Activated CD4-positive, alpha-beta T cell treated with anti-CD3 and anti-CD28 coated beads for 48 hours (primary cell): ENCODE measurements around the gene DAPK3.
"Not testable (repeated sequence)": the region's sequence is repeated elsewhere in the genome, so short reads cannot be mapped to it uniquely, and the experiment has no call there.

Experiments used
- DNase-seq: peaks from one replicate; pipeline ENCODE4 v3.0.0-alpha.2; 2020

Gene DAPK3

DNA sequence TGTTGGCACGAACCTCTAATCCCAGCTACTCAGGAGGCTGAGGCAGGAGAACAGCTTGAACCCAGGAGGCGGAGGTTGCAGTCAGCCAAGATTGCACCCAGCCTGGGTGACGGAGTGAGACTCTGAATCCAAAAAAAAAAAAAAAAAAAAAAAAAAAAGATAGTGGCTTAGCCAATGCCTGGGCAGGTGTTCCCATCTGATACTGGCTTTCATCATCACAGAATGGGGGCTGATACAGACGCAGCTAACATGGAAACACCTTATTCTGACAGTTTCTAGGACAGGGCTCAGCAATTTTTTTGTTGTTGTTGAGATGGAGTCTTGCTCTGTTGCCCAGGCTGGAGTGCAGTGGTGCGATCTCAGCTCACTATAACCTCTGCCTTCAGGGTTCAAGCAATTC is 29.9 kb upstream of the DAPK3 start:
- DNase-seq: not testable (repeated sequence)

DNA sequence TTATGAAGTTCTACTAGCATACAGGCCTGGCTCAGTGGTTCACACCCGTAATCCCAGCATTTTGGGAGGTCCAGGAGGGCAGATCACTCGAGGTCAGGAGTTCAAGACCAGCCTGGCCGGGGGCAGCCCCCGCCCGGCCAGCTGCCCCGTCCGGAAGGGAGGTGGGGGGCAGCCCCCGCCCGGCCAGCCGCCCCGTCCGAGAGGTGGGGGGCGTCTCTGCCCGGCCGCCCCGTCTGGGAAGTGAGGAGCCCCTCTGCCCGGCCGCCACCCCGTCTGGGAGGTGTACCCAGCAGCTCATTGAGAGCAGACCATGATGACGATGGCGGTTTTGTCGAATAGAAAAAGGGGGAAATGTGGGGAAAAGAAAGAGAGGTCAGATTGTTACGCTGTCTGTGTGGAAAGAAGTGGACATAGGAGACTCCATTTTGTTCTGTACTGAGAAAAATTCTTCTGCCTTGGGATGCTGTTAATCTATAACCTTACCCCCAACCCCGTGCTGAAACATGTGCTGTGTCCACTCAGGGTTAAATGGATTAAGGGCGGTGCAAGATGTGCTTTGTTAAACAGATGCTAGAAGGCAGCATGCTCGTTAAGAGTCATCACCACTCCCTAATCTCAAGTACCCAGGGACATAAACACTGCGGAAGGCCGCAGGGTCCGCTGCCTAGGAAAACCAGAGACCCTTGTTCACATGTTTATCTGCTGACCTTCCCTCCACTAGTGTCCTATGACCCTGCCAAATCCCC is 27.9 kb upstream of the DAPK3 start:
- DNase-seq: not testable (repeated sequence)

DNA sequence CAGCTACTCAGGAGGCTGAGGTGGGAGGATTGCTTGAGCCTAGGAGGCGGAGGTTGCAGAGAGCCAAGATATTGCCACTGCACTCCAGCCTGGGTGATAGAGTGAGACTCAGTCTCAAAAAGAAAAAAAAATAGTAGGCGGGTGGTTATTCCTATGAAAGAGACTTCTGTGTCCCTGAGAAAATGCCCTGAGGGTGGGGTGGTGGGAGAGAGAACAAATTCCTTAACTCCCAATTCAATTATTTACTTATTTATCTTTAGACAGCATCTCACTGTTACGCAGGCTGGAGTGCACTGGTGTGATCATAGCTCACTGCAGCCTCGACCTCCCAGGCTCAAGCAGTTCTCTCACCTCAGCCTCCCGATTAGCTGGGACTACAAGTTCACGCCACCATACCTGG is 24.7 kb upstream of the DAPK3 start:
- DNase-seq: no peak

DNA sequence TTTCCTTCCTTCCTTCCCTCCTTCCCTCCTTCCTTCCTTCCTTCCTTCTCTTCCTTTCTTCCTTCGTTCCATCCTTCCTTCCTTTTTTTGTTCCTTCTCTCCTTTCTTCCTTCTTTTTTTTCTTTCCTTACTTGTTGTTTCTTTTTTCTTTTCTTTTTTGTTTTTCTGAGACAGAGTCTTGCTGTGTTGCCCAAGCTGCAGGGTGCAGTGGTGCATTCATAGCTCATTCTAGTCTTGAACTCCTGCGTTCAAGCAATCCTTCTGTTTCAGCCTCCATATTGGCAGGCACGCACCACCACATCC is 19.9 kb upstream of the DAPK3 start:
- no peak for DNase-seq

DNA sequence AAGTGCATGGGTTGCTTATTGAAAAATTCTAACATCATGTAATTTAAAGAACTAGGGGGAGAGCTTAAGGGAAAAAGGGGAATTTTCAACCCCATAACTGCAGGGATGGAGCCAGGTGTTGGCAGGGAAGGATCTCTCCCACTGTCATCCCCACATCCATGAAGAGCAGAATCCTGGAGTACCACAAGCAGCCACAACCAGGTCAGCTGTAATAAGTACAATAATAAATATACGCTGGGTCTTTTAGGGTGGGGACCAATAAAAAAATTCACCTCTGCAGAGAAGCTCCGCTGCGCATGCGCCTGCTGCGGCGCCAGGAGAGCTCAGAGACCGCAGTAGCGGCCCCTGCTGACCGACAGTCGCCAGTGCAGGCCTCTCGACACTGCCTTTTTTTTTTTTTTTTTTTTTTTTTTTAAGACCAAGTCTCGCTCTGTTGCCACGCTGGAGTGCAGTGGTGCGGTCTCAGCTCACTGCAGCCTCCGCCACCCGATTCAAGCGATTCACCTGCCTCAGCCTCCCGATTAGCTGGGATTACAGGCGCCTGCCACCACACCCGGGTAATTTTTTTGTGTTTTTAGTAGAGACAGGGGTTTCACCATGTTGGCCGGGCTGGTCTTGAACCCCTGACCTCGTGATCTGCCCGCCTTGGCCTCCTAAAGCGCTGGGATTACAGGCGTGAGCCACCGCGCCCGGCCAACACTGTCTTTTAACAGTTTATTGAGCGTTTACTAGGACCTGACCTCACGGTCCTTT is 16.9 kb upstream of the DAPK3 start:
- peak; percentile 93 for DNase-seq

DNA sequence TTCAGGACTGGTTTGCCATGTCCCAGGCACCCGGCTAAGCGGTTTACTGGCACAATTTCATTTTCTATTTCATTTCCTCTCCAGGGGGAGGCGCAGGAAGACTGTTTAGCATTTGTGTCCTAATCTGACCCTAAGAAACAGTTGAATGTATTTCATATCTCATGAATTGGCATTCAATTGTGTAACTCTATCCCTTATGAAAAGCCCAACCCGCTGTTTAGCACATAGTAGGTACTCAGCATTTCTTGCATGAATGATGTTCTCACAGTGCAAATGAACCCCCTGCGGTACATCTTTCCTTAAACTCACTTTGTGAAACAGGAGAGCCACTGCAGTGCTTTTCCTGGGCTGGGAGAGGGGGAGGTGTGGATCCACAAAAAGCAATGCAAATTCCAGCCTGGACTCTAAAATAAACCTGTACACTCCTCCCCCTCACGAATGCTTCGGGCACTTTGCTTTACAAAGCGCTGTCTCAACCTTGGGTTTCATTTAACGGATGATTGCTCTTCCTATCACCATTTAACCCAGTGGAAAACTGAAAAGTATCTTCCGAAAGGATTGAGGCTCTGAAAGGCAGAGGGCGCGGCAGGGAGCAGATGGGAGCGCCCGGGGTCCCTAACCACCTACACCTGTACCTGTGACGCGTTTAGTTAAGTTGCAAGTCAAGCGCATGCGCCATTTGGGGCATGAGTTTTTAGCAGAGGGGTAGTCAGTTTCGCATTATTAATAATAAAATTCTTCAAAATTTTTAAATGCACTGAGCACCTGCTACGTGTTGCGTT is 15.6 kb upstream of the DAPK3 start:
- peak; percentile 66 for DNase-seq

DNA sequence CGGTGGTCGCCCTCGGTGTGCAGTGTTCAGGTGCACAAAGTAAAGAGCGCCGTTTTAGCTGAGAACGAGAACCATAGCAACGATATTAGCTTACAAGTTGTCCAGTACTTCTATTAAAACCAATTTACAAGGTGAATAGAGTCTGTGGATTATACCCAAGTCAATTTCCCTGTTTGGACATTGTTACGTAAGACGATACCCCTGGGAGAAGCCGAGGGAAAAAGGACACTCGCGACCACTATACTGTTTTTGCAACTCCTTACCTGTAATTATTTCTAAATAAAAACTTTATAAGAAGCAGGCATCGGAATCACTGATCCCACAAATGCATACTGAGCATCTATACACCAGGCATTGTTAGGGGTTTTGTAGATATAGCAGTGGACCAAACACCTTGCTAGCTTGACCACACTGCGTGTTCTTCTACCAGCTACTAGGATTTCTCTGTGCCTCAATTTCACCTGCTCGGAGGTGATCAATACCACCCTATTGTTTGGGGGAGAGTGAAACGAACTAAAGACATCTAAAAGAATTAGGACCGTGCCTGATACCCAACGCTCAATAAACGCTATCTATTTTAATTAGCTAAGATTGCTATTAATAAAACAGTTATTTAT is 14.9 kb upstream of the DAPK3 start:
- DNase-seq: no peak

DNA sequence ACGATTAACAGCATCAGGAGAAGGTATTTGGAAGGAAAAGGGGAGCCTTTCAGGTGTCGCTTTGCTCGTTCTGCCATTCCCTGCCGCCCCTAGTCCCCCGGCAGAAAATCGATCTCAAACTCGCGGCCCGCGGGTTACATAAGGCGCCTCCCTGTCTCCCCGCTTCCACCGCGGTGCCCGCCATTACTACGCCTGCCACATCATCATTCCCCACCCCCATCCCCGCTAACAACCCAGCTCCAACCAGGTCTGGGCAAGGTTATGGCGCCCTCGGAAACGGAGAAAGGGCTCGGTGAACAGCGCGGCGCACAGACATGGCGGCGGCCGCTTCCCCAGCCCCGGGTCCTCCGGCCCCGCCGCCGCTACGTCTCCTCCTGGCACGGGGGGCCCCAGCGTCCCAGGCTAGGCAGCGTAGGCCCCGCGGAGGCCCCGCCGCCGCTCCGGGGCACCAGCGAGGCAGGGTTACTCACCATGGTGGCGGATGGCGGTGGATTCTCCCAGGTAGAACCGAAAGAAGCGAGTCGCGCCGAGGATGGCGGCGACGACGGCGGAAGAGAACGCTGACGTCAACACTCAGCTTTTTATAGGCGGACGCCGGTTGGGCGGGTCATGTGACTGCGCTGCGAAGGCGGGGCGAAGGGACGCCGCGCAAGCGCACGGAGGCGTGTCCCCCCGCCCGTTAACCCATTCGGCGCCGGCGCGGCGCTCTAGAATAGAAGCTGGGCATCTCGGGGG is 14.2 kb upstream of the DAPK3 start, which contains the start of gene EEF2:
Gene EEF2 (minus strand): TSS at position 556 of the 735 bp plus-strand sequence. CDS start 83 bp downstream, at position 473.
- DNase-seq: peak; percentile 93

DNA sequence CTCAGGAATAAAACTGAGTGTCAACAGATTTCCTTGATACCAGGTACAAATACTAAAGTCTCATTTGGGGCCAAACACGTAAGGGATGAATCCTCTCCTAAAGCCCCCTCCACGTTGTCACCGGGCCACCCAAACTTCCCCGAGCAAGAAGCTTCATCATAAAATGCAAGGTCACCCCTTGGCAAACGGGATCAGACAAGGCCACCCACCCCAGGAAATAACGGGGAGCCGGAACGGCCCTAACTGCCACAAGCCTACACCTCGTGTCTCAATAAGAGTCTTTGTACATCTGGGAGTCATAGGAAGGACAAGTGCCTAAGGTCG is 13.6 kb upstream of the DAPK3 start:
- DNase-seq: peak; percentile 21

DNA sequence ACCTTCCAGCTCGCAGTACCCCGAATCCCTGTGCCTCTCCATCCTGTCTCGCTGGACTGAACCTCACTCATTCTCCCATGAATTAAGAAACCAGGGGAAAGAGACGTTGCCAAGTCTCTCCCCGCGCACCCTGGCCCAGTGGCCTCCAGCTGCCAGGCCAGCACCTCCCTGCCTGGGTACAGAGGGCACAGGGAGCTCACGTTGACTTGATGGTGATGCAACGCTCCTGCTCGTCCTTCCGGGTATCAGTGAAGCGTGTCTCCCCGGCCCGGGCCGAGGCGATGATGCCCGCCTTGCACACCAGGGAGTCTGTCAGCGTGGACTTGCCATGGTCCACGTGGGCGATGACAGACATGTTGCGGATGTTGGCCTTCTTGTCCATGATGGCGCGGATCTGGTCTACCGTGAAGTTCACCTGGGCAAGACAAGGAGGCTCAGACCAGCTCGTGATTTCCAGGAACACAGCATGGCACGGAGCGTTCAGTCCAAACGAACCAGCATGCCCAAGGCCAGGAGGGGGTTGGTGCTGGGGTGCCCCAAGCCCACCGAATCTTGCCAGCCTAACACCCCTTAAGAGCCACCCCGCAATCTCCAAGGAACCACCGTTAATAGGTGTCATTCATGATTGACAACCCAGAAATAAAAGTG is 13.2 kb upstream of the DAPK3 start:
- DNase-seq: peak; percentile 49

DNA sequence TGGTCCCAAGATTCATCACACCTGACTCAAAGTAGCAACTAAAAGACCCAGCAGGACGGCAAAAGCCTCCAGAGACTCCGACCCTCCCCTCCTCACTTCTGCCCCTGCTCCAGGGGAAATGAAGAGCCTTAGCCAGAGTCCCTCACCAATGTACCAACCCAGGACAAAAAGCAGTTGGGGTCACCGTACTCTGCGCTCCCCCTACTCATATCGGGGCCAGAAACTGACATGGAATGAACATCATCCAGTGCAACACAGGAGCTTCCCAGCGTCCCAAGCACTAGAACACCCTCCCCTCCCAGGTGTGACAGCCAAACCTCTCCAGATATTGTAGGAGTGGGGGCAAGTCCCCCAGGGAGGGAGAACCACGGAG is 12.6 kb upstream of the DAPK3 start:
- no peak for DNase-seq

DNA sequence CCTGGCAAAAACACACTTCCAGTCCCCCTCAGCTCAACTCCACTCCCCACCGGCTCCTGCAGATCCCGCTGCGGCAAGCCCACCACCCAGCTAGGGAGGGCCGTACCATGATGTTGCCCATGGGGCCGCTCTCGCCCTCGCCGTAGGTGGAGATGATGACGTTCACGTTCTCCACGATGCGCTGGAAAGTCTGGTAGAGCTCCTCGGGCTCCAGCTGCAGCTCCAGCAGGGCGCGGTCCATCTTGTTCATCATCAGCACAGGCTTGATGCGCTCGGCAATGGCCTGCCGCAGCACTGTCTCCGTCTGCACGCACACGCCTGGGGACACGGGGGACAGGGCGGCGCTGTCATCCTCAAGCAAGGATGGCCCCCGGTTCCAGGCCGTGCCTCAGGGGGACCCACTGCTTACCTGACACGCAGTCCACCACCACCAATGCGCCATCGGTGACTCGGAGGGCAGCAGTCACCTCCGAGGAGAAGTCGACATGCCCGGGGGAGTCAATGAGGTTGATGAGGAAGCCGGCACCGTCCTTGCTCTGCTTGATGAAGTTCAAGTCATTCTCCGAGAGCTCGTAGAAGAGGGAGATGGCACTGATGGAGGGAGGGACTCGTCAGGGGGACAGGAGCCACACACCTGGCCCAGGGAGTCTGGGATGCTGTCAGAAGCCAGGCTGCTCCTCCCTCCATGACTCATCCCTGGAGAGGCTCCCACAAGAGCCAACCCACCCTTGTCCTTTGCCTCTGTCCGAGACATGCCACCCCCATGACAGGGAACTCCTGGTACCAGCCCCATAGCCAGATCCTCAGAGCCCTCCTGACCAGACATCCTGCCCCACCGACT is 12.0 kb upstream of the DAPK3 start:
- DNase-seq: peak; percentile 27

DNA sequence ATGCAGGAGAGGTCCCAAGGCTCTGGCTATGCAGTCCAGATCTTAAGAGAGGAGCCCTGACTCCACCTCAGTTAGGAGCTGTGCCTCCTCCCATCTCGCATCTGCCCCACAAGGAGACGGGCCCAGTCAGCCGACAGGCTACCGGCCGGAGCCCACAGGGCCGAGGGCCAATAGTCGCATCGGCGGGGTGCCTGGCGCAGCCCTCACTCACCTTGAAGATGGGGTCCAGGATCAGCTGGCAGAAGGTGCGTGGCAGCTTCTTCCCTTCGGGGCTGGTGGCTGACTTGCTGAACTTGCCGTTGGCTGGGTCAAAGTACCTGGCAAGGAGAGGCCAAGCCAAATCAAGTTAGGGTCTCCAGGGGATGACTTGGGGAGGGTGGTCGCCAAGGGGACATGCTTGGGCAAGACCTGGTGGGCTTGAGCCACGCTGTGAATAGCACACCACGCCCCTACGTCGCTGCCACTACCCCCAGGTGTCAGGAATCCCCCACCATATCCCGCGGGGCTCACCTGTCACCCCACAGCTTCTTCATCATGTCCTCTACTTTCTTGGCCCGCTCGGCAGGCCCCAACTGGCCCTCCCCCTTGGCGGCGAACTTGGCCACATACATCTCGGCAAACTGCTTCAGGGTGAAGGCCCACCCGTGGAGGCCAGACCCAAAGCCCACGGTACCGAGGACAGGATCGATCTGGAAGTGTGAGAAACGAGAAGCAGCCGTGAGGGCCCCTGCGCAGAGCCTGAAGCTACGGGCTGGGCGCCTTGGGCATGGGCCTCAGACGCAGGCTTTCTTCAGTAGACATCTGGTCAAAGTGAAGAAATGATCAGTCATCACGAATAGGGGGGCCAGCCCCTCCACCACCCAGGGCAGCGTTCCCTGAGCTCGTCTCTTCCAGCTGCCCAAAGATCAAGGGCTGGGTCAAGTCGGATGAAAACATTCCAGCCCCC is 11.1 kb upstream of the DAPK3 start:
- no peak for DNase-seq

DNA sequence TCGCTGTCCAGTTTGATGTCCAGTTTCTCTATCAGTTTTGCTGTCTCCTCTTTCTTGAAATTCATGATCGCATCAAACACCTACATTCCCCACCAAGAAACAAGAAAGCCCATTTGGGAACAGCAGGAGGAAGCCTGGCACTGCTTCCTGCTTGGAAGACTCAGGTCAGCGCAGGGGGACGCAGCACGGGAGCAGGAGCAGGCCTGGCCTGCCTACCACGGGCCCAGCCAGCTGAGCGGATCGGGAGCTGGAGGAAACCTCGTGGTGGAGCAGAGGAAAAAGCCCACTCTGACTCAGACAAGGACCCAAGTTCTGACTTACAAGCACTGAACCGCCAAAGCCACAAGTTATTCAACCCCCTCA is 10.5 kb upstream of the DAPK3 start:
- DNase-seq: no peak

DNA sequence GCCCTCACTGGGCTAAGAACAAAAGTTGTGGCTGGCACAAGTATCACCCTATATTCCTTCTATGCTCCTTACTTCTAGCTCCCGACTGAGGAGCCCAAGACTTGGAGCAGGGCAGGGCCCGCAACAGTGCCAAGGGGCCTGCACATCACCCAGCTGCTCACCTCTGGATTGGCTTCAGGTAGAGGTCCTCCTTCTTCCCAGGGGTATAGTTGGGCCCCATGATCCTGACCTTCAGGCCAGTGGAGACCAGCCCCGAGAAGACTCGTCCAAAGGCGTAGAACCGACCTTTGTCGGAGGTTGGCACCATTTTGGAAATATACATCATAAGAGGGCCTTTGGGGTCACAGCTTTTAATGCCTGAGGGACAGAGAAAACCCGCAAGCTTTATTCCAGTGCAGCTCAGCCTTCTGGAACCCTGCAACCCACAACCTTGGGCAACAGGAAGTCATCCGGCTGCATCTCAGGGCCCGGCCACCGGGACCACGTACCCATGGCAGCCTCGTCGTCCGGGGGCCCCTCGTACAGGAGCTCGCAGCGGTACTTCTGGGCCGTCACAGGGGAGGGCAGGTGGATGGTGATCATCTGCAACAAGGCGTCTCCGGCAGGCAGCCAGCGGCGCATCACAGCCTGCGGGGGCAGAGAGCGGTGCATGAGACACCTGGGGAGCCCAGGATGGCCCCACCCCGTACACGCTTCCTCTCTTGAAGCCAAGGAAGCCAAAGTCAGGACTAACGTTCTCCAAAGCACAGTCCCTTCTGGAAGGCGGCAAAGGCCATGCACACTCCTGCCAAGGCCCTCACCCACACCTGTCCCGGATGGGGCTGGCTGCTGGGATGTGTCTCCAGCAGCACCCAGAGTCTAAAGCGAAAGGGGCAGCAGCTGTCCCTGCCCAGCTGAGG is 9.7 kb upstream of the DAPK3 start:
- DNase-seq: no peak

DNA sequence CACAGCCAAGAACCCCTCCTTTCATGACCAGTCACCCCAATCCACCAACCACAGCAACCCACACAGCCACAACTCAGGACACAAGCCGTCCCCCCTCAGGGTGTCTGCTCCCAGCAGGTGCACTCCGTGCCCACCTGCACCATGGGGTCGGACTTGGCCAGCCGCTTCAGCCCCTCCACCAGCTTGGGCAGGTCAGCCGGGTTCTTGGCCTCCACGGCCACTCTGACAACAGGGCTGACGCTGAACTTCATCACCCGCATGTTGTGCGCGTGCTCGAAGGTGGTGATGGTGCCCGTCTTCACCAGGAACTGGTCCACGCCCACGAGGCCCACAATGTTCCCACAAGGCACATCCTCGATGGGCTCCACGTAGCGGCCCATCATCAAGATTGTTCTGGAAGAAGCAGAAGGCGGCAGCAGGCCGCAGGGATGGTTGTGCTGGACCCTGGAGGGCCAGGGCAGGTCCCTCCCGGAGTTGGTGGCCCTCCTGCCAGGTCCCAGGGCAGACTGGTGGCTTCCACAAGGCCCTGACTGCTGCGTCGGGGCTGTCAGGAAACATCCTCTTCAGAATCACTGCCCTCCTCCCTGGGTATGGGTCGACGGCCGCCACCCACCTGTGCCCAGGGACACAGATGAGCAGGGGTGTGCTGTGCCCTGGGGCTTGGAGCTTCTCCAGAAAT is 8.9 kb upstream of the DAPK3 start:
- DNase-seq: peak; percentile 21

DNA sequence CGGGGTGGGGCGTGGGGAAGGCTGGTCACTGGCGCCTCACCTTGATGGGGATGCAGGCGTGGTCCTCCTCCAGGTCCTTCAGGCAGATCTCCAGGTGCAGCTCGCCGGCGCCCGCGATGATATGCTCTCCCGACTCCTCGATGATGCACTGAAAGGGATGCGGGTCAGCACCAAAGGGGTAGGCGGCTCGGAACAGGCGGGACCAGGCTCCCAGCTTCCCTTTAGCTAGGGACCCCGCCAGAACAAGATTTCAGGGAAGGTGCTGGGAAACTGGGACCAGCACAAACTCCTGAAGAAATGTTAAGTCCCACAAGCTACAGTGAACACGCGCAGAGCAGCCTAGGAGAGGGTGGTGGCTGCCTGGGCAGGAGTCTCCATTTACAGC is 8.4 kb upstream of the DAPK3 start:
- peak; percentile 22 for DNase-seq

DNA sequence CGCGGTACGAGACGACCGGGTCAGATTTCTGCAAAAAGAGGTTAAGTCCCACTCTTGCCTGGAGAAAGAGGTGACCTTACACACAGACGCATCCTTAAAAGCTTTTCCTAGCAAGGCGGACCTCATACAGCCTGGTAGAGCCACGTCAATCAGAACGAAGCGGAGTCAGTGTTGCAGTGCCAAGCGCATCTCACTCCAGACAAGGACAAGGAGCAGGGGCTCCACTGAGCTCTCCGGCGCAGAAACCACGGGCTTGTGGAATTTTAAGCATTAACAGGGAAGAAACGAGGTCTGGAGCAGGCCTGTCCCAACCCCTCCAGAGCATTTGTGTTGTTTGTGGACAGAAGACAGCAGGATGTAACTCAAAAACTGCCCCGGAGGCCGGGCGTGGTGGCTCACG is 7.2 kb upstream of the DAPK3 start:
- no peak for DNase-seq
